Neuronal stem cell (in vitro differentiated cells): ENCODE data around the gene PDE6C.

Experiments
- DNase-seq: peaks from one replicate; pipeline ENCODE4 v3.0.0-alpha.2; 2013; ENCODE audit warnings: low spot score
- H2AFZ ChIP-seq: one replicate; pipeline ENCODE4 v1.6.1; 2013; ENCODE audit warnings: mild to moderate bottlenecking, low read length, inconsistent platforms
- H2AK5ac ChIP-seq: 2 replicates; pipeline ENCODE4 v1.6.1; 2013; ENCODE audit warnings: low read depth, mild to moderate bottlenecking, inconsistent platforms, low read length, moderate library complexity, mixed read lengths
- H2BK120ac ChIP-seq: 2 replicates; pipeline ENCODE4 v1.6.1; 2013; ENCODE audit warnings: low read depth, mild to moderate bottlenecking, inconsistent platforms, low read length, moderate library complexity, mixed read lengths
- H2BK12ac ChIP-seq: one replicate; pipeline ENCODE4 v1.6.1; 2013; ENCODE audit warnings: low read length, inconsistent platforms
- H2BK15ac ChIP-seq: 2 replicates; pipeline ENCODE4 v1.6.1; 2013; ENCODE audit warnings: mild to moderate bottlenecking, low read length, inconsistent platforms, mixed read lengths
- H2BK5ac ChIP-seq: one replicate; pipeline ENCODE4 v1.6.1; 2013; ENCODE audit warnings: inconsistent platforms, mild to moderate bottlenecking, low read length, moderate library complexity
- H3K14ac ChIP-seq: one replicate; pipeline ENCODE4 v1.6.1; 2013; ENCODE audit warnings: low read length, inconsistent platforms
- H3K18ac ChIP-seq: 2 replicates; pipeline ENCODE4 v1.6.1; 2013; ENCODE audit warnings: low read length, inconsistent platforms
- H3K23ac ChIP-seq: 2 replicates; pipeline ENCODE4 v1.6.1; 2013; ENCODE audit warnings: low read depth, mild to moderate bottlenecking, mixed read lengths, low read length, inconsistent platforms; ENCODE audit not compliant: poor library complexity
- H3K27ac ChIP-seq: replicated peaks from 3 replicates; pipeline ENCODE4 v1.5.1; 2013; ENCODE audit warnings: low read length, inconsistent platforms
- H3K27me3 ChIP-seq, 3 experiments: 2 replicates each; pipeline ENCODE4 v1.6.1; 2013; ENCODE audit warnings: low read length in 3 of 3, mild to moderate bottlenecking in 2 of 3, inconsistent platforms in 1 of 3, low read depth in 1 of 3, mixed read lengths in 1 of 3, moderate library complexity in 1 of 3; ENCODE audit not compliant: control insufficient read depth in 3 of 3, insufficient read depth in 3 of 3
- H3K36me3 ChIP-seq, 2 donors: replicated peaks in 1 of 2; 2 replicates each; pipeline ENCODE4 v1.6.1; 2013; ENCODE audit warnings: low read length in 2 of 2; ENCODE audit not compliant: control insufficient read depth in 2 of 2, insufficient read depth in 2 of 2
- H3K4ac ChIP-seq: 2 replicates; pipeline ENCODE4 v1.6.1; 2013; ENCODE audit warnings: inconsistent platforms, mild to moderate bottlenecking, low read length, moderate library complexity
- H3K4me1 ChIP-seq, 2 donors: 1 replicate in 1 of 2; 2 replicates in 1 of 2; pipeline ENCODE4 v1.6.1; 2013; ENCODE audit warnings: low read length in 2 of 2, low read depth in 1 of 2; ENCODE audit not compliant: control insufficient read depth in 2 of 2, insufficient read depth in 1 of 2
- H3K4me2 ChIP-seq: one replicate; pipeline ENCODE4 v1.6.1; 2013; ENCODE audit warnings: mild to moderate bottlenecking, low read length, inconsistent platforms; ENCODE audit not compliant: insufficient read depth, poor library complexity, severe bottlenecking
- H3K4me3 ChIP-seq, 2 donors: 2 replicates each; pipeline ENCODE4 v1.5.1; 2013; ENCODE audit warnings: low read length in 2 of 2, mild to moderate bottlenecking in 2 of 2, inconsistent platforms in 1 of 2, moderate library complexity in 1 of 2
- H3K79me1 ChIP-seq: one replicate; pipeline ENCODE4 v1.6.1; 2013; ENCODE audit warnings: low read depth, mild to moderate bottlenecking, inconsistent platforms, low read length, moderate library complexity
- H3K9ac ChIP-seq: one replicate; pipeline ENCODE4 v1.6.1; 2013; ENCODE audit warnings: mild to moderate bottlenecking, low read depth, low read length, inconsistent platforms; ENCODE audit not compliant: poor library complexity
- H3K9me3 ChIP-seq, 2 donors: replicated peaks in 1 of 2; 2 replicates each; pipeline versions ENCODE3 to v1.6.1; 2013; ENCODE audit warnings: low read length in 2 of 2, mild to moderate bottlenecking in 2 of 2, inconsistent platforms in 1 of 2, low read depth in 1 of 2, mixed read lengths in 1 of 2, moderate library complexity in 1 of 2; ENCODE audit not compliant: control insufficient read depth in 2 of 2, insufficient read depth in 1 of 2
- H4K8ac ChIP-seq: one replicate; pipeline ENCODE4 v1.6.1; 2013; ENCODE audit warnings: low read depth, mild to moderate bottlenecking, inconsistent platforms, low read length, moderate library complexity
- H4K91ac ChIP-seq: one replicate; pipeline ENCODE4 v1.6.1; 2013; ENCODE audit warnings: low read length, low read depth, mild to moderate bottlenecking, inconsistent platforms; ENCODE audit not compliant: poor library complexity
- WGBS, 2 donors: extraction: QIAGEN DNeasy Blood & Tissue Kit; methylation state at CpG; one replicate each; pipeline ENCODE4 v1.1.7; 2013; ENCODE audit warnings: missing lambda C conversion rate in 2 of 2, mixed read lengths in 1 of 2; ENCODE audit not compliant: insufficient read length in 2 of 2, insufficient replicate concordance in 1 of 2; ENCODE audit errors: extremely low coverage in 2 of 2; 5-methylcytosine and 5-hydroxymethylcytosine counted together

PDE6C gene

DNA sequence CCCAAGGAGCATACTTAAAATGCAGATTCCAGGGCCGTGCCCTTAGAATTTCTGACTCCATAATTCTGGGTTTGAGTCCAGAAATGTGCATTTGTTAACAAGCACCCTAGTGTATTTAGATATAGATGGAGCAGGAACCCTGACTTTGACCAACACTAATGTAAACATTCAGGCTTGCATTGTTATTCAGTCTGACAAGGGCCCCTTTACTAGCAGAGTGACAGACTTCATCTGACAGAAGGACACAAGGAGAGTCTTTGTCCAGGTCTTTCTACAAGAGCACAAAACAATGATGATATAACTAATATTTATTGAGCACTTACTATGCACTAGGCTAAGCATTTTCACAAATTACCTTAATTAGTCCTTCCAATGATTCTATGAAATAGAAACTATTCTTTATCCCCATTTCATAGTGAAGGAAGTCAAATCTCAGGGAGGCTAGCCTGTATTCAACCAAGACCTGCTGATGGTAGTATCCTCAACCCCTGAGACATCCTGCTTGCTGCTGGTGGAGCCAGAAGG is 15.2 kb upstream of the PDE6C start:
- Histone ChIP-seq H4K91ac (no peak overlapping the region), H3K36me3 (no peaks in the 10 kb centered on the region), H3K4ac (no peak overlapping the region), H2BK5ac (no peak overlapping the region), H3K23ac (no peak overlapping the region), H2BK12ac (no peak overlapping the region), H3K79me1 (no peaks in the 10 kb centered on the region), H4K8ac (no peak overlapping the region), H2BK15ac (no peak overlapping the region), H3K9me3 (no peaks in the 10 kb centered on the region), H3K27ac (no peak overlapping the region), H3K14ac (no peak overlapping the region), H2AFZ (no peak overlapping the region), H3K18ac (no peak overlapping the region), H2AK5ac (no peak overlapping the region), H3K9ac (no peak overlapping the region), H3K4me1 (peaks cover 0 to 3% of the 10 kb centered on the region in 2 donors), H3K27me3 (peaks cover 13 to 64% (median 29%) of the 10 kb centered on the region in 3 experiments), H2BK120ac (no peak overlapping the region), H3K4me2 (no peak overlapping the region), H3K4me3 (no peak overlapping the region)
- DNase-seq: no peak
- WGBS, 2 donors: no CpG with 5 or more reads among the region's 1 CpG

DNA sequence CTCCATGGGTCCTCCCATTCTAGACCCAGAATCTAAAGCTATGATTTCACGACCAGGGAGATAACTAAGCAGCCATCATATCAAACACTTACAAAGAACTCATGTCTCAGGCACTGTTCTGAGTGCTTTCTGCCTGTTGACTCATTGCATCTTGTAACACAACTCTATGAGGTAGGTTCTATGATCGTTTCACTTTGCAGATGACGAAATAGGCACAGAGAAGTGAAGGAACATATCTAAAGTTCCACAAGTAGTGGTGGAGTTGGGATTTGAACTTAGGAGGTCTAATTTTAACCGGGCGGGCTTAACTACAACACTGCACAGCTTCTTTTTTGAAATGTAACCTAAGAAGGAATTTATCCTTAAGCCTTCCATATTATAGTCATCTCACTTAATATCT is 14.2 kb upstream of the PDE6C start:
- Histone ChIP-seq H3K27me3 (peaks cover 20 to 72% (median 38%) of the 10 kb centered on the region in 3 experiments), H3K4ac (no peak overlapping the region), H4K91ac (no peak overlapping the region), H3K4me1 (peaks cover 0 to 3% of the 10 kb centered on the region in 2 donors), H2BK15ac (no peak overlapping the region), H3K14ac (no peak overlapping the region), H3K79me1 (no peaks in the 10 kb centered on the region), H3K27ac (no peak overlapping the region), H3K4me3 (no peak overlapping the region), H2AK5ac (no peak overlapping the region), H2BK12ac (no peak overlapping the region), H3K36me3 (no peaks in the 10 kb centered on the region), H3K18ac (no peak overlapping the region), H2AFZ (no peak overlapping the region), H2BK5ac (no peak overlapping the region), H3K9me3 (peaks cover 0 to 2% of the 10 kb centered on the region in 2 donors), H4K8ac (no peak overlapping the region), H3K23ac (no peak overlapping the region), H3K4me2 (no peak overlapping the region), H2BK120ac (no peak overlapping the region), H3K9ac (no peak overlapping the region)
- no CpG with 5 or more reads among the region's 5 CpGs for WGBS, 2 donors
- DNase-seq: no peak

DNA sequence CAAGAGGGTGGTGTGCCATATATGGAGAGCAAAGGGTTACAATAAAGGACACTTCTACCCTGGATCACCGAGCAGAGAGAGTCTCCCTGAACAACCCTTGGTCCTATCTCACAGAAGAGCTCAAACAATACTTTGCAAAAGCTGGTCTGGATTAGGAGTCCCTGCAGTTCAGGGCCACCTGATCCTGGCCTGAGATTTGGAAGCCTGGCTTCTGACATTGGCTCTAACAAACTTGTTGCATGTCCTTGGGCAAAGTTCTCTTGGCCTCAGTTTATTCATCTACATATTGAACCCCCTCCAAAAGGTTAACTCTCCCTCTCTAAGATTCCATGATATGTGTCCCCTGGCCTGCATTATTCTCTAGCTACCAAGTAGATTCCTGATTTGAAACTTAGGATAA is 13.0 kb upstream of the PDE6C start:
- Histone ChIP-seq H4K8ac (no peak overlapping the region), H2AFZ (no peak overlapping the region), H3K4me3 (no peak overlapping the region), H3K9ac (no peak overlapping the region), H2BK15ac (no peak overlapping the region), H3K27ac (no peak overlapping the region), H3K23ac (no peak overlapping the region), H2BK12ac (no peak overlapping the region), H3K27me3 (peaks cover 20 to 78% (median 40%) of the 10 kb centered on the region in 3 experiments), H3K36me3 (no peaks in the 10 kb centered on the region), H3K4me2 (no peak overlapping the region), H2AK5ac (no peak overlapping the region), H3K4me1 (peaks cover 0 to 3% of the 10 kb centered on the region in 2 donors), H3K79me1 (no peaks in the 10 kb centered on the region), H3K9me3 (peaks cover 0 to 2% of the 10 kb centered on the region in 2 donors), H3K4ac (no peak overlapping the region), H3K14ac (no peak overlapping the region), H2BK5ac (no peak overlapping the region), H4K91ac (no peak overlapping the region), H3K18ac (no peak overlapping the region), H2BK120ac (no peak overlapping the region)
- DNase-seq: no peak
- WGBS, 2 donors: no CpG with 5 or more reads among the region's 1 CpG

DNA sequence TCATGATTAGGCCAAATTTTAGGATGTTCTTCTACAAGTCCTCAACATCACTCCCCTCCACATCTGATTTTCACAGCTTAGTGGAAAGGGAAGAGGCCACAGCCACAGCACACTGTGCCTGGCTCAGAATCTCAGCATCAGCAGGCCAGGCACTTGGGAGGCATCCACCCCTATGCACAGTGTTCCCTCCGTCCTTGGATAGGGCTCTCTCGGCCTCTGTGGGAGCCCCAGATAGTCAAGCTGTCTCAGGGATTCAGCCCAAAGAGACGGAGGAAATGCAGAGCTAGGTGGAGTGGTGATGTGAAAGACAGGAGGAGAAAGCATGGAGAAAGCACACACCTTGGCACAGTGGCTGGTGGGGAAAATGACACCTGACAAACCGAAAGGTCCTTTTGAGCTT is 12.6 kb upstream of the PDE6C start:
- Histone ChIP-seq H3K9ac (no peak overlapping the region), H2AK5ac (no peak overlapping the region), H3K23ac (no peak overlapping the region), H2BK120ac (no peak overlapping the region), H2BK12ac (no peak overlapping the region), H3K18ac (no peak overlapping the region), H3K4me1 (peaks cover 0 to 3% of the 10 kb centered on the region in 2 donors), H3K4me3 (no peak overlapping the region), H3K36me3 (no peaks in the 10 kb centered on the region), H4K91ac (no peak overlapping the region), H3K4ac (no peak overlapping the region), H3K9me3 (peaks cover 0 to 2% of the 10 kb centered on the region in 2 donors), H3K27me3 (peaks cover 20 to 82% (median 40%) of the 10 kb centered on the region in 3 experiments), H2BK5ac (no peak overlapping the region), H2AFZ (no peak overlapping the region), H3K4me2 (no peak overlapping the region), H3K79me1 (no peaks in the 10 kb centered on the region), H4K8ac (no peak overlapping the region), H2BK15ac (no peak overlapping the region), H3K27ac (no peak overlapping the region), H3K14ac (no peak overlapping the region)
- DNase-seq: no peak
- WGBS, 2 donors: no CpG with 5 or more reads among the region's 4 CpGs
